ENCODE results near the gene SLC26A9. TPM values are rescaled to one million over a fixed set of nuclear protein-coding genes. Genes with fewer than 3 reads are reported as not detected.
A peak's percentile ranks its signal among the peaks of the same experiment; 100 is the strongest.

The SLC26A9 gene
- total and polyA plus RNA-seq, 2 experiments from 2014 or later: not detected

DNA sequence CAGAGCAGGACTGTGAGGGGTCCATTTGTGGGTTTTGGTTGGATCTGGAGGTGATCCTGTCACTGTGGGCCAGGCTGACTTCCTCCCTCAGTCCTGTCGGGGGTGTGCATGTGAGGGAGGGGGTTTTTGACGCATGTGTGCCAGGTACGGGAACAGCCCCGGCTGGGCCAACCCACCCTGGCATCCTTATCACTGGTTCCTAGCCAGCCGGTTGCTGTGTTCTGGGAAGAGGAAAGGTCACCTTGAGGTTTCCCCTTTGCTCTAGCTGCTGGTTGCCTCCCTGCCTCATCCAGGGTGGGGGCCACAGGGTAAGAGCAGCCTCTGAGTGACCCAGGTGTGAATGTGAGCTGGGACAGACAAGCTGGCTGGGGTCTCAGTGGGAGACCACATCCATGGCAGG lies 2.5 kb downstream of the SLC26A9 start (continued):
- TF ChIP-seq, protein P1, sequence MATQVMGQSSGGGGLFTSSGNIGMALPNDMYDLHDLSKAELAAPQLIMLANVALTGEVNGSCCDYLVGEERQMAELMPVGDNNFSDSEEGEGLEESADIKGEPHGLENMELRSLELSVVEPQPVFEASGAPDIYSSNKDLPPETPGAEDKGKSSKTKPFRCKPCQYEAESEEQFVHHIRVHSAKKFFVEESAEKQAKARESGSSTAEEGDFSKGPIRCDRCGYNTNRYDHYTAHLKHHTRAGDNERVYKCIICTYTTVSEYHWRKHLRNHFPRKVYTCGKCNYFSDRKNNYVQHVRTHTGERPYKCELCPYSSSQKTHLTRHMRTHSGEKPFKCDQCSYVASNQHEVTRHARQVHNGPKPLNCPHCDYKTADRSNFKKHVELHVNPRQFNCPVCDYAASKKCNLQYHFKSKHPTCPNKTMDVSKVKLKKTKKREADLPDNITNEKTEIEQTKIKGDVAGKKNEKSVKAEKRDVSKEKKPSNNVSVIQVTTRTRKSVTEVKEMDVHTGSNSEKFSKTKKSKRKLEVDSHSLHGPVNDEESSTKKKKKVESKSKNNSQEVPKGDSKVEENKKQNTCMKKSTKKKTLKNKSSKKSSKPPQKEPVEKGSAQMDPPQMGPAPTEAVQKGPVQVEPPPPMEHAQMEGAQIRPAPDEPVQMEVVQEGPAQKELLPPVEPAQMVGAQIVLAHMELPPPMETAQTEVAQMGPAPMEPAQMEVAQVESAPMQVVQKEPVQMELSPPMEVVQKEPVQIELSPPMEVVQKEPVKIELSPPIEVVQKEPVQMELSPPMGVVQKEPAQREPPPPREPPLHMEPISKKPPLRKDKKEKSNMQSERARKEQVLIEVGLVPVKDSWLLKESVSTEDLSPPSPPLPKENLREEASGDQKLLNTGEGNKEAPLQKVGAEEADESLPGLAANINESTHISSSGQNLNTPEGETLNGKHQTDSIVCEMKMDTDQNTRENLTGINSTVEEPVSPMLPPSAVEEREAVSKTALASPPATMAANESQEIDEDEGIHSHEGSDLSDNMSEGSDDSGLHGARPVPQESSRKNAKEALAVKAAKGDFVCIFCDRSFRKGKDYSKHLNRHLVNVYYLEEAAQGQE (IDR thresholded peaks at IDR 0.05; ENCODE audit: unreplicated experiment): no peak
- TF ChIP-seq EZH2phosphoT487 (IDR thresholded peaks at IDR 0.05; ENCODE audit: unreplicated experiment) (no peak), NANOG (IDR thresholded peaks at IDR 0.05; ENCODE audit: borderline replicate concordance) (no peak), CREB1 (CRISPR knock-in tag; IDR thresholded peaks at IDR 0.05; ENCODE audit: low read depth) (no peak), ZNF114 (CRISPR knock-in tag; IDR thresholded peaks at IDR 0.05) (no peak)
- TF ChIP-seq, protein P2, sequence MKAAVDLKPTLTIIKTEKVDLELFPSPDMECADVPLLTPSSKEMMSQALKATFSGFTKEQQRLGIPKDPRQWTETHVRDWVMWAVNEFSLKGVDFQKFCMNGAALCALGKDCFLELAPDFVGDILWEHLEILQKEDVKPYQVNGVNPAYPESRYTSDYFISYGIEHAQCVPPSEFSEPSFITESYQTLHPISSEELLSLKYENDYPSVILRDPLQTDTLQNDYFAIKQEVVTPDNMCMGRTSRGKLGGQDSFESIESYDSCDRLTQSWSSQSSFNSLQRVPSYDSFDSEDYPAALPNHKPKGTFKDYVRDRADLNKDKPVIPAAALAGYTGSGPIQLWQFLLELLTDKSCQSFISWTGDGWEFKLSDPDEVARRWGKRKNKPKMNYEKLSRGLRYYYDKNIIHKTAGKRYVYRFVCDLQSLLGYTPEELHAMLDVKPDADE (IDR thresholded peaks at IDR 0.05): no peak

DNA sequence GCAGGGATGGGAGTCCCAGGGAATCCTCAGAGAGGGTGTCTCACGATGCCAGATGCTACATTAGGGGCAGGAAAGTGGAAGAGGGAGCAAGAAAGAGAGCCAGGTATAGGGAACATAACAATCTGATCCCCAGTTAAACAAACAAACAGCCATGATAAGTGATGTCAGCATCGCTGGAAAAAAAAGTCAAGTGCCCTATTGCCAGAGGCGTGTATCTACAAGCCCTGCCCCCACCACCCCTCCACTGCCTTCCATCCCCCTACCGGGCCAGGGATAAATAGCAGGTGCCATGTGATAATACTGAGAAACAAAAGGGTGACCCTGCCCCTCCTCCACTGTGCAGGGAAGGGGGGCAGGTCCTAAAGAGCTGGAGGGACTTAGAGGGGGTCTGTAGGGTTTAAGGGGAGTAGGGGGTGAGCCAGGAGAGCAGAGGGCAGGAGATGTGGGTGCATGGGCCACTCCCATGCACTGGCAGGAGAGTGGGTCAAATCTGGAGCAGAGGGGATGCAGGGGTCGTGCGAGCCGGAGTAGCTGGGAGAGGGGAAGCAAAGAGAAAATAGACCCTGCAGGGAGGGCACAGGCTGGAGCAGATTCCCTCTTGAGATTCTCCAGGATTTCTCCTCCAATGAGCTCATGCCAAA lies 3.4 kb downstream of the SLC26A9 start:
- TF ChIP-seq, protein P3, sequence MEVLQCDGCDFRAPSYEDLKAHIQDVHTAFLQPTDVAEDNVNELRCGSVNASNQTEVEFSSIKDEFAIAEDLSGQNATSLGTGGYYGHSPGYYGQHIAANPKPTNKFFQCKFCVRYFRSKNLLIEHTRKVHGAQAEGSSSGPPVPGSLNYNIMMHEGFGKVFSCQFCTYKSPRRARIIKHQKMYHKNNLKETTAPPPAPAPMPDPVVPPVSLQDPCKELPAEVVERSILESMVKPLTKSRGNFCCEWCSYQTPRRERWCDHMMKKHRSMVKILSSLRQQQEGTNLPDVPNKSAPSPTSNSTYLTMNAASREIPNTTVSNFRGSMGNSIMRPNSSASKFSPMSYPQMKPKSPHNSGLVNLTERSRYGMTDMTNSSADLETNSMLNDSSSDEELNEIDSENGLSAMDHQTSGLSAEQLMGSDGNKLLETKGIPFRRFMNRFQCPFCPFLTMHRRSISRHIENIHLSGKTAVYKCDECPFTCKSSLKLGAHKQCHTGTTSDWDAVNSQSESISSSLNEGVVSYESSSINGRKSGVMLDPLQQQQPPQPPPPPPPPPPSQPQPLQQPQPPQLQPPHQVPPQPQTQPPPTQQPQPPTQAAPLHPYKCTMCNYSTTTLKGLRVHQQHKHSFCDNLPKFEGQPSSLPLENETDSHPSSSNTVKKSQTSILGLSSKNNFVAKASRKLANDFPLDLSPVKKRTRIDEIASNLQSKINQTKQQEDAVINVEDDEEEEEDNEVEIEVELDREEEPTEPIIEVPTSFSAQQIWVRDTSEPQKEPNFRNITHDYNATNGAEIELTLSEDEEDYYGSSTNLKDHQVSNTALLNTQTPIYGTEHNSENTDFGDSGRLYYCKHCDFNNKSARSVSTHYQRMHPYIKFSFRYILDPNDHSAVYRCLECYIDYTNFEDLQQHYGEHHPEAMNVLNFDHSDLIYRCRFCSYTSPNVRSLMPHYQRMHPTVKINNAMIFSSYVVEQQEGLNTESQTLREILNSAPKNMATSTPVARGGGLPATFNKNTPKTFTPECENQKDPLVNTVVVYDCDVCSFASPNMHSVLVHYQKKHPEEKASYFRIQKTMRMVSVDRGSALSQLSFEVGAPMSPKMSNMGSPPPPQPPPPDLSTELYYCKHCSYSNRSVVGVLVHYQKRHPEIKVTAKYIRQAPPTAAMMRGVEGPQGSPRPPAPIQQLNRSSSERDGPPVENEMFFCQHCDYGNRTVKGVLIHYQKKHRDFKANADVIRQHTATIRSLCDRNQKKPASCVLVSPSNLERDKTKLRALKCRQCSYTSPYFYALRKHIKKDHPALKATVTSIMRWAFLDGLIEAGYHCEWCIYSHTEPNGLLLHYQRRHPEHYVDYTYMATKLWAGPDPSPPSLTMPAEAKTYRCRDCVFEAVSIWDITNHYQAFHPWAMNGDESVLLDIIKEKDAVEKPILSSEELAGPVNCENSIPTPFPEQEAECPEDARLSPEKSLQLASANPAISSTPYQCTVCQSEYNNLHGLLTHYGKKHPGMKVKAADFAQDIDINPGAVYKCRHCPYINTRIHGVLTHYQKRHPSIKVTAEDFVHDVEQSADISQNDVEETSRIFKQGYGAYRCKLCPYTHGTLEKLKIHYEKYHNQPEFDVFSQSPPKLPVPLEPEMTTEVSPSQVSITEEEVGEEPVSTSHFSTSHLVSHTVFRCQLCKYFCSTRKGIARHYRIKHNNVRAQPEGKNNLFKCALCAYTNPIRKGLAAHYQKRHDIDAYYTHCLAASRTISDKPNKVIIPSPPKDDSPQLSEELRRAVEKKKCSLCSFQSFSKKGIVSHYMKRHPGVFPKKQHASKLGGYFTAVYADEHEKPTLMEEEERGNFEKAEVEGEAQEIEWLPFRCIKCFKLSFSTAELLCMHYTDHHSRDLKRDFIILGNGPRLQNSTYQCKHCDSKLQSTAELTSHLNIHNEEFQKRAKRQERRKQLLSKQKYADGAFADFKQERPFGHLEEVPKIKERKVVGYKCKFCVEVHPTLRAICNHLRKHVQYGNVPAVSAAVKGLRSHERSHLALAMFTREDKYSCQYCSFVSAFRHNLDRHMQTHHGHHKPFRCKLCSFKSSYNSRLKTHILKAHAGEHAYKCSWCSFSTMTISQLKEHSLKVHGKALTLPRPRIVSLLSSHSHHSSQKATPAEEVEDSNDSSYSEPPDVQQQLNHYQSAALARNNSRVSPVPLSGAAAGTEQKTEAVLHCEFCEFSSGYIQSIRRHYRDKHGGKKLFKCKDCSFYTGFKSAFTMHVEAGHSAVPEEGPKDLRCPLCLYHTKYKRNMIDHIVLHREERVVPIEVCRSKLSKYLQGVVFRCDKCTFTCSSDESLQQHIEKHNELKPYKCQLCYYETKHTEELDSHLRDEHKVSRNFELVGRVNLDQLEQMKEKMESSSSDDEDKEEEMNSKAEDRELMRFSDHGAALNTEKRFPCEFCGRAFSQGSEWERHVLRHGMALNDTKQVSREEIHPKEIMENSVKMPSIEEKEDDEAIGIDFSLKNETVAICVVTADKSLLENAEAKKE (CRISPR knock-in tag; IDR thresholded peaks at IDR 0.05): no peak
- TF ChIP-seq, protein P4, sequence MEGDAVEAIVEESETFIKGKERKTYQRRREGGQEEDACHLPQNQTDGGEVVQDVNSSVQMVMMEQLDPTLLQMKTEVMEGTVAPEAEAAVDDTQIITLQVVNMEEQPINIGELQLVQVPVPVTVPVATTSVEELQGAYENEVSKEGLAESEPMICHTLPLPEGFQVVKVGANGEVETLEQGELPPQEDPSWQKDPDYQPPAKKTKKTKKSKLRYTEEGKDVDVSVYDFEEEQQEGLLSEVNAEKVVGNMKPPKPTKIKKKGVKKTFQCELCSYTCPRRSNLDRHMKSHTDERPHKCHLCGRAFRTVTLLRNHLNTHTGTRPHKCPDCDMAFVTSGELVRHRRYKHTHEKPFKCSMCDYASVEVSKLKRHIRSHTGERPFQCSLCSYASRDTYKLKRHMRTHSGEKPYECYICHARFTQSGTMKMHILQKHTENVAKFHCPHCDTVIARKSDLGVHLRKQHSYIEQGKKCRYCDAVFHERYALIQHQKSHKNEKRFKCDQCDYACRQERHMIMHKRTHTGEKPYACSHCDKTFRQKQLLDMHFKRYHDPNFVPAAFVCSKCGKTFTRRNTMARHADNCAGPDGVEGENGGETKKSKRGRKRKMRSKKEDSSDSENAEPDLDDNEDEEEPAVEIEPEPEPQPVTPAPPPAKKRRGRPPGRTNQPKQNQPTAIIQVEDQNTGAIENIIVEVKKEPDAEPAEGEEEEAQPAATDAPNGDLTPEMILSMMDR (conservative IDR thresholded peaks at IDR 0.05; ENCODE audit: low read depth in 2 of 2): peak; percentile 33 to 55
- peak; percentile 60 for TF ChIP-seq CREB1 (CRISPR knock-in tag; IDR thresholded peaks at IDR 0.05; ENCODE audit: low read depth)
- Mint-ChIP-seq H3K36me3 (ENCODE audit: low read depth) (no peaks in the 10 kb centered on the region), H3K27ac (no peak overlapping the region), H3K4me3 (no peak overlapping the region), H3K27me3 (ENCODE audit: insufficient read depth, low read depth, poor library complexity) (peaks cover 19% of the 10 kb centered on the region), H3K4me1 (peaks cover 22% of the 10 kb centered on the region), H3K9me3 (no peaks in the 10 kb centered on the region; the same call in 2 of the 3 replicates)
- H3K4me3 ChIP-seq: no peak overlapping the region
- no peaks in the 10 kb centered on the region for H3K36me3 ChIP-seq (ENCODE audit: insufficient read depth)
- no peak overlapping the region for H3K27ac ChIP-seq (ENCODE audit: low read depth)
- peak; percentile 88 for DNase-seq (ENCODE audit: low spot score)
- H3K4me1 ChIP-seq (ENCODE audit: insufficient read depth): peaks cover 11% of the 10 kb centered on the region
- no peaks in the 10 kb centered on the region for H3K79me2 ChIP-seq (replicated peaks; ENCODE audit: insufficient read depth)
- H3K4me2 ChIP-seq: peak overlapping the region; percentile 71
- H4K20me1 ChIP-seq (replicated peaks; ENCODE audit: insufficient read depth): no peaks in the 10 kb centered on the region
- peaks cover 5% of the 10 kb centered on the region; the same call in 1 of the 2 replicates for H3K9me2 ChIP-seq (ENCODE audit: insufficient read depth)
- peak; percentile 95 for ATAC-seq
- H3K27me3 ChIP-seq (ENCODE audit: insufficient read depth): no peaks in the 10 kb centered on the region
- peak overlapping the region; percentile 96 for H2AFZ ChIP-seq
- no peaks in the 10 kb centered on the region for H3F3A ChIP-seq (replicated peaks; ENCODE audit: low read depth)

Measured in GM23338 (cell line).